HG02571 (cell line): ENCODE results near the gene DNAJC1.

Experiments
- ATAC-seq: cut with Tn5 transposase; IDR thresholded peaks from one replicate; pipeline ENCODE4 v1.9.1; 2021; ENCODE audit warnings: mild to moderate bottlenecking, moderate library complexity; ENCODE audit not compliant: unreplicated experiment

Gene DNAJC1

GRCh38 chr10:21964983-21965665, 38.4 kb downstream of the DNAJC1 start:
- no peak for ATAC-seq

GRCh38 chr10:21962358-21962757, 41.2 kb downstream of the DNAJC1 start:
- ATAC-seq = no peak

- ATAC-seq = no peak
Observed at GRCh38 chr10:21961847-21962246, 41.7 kb downstream of the DNAJC1 start.

- ATAC-seq = no peak
Observed at GRCh38 chr10:21959998-21960397, 43.5 kb downstream of the DNAJC1 start.

GRCh38 chr10:21954690-21955089, 48.8 kb downstream of the DNAJC1 start:
- ATAC-seq = no peak

- ATAC-seq = no peak
Observed at GRCh38 chr10:21954132-21954531, 49.4 kb downstream of the DNAJC1 start.

- no peak for ATAC-seq
Observed at GRCh38 chr10:21953585-21954057, 49.9 kb downstream of the DNAJC1 start.

- ATAC-seq = no peak
Observed at GRCh38 chr10:21950566-21950965, 53.0 kb downstream of the DNAJC1 start.

GRCh38 chr10:21946946-21947345, 56.6 kb downstream of the DNAJC1 start:
- no peak for ATAC-seq

GRCh38 chr10:21944727-21945386, 58.7 kb downstream of the DNAJC1 start:
- ATAC-seq = no peak

- no peak for ATAC-seq
Observed at GRCh38 chr10:21943633-21944265, 59.8 kb downstream of the DNAJC1 start.

GRCh38 chr10:21935439-21936023, 68.0 kb downstream of the DNAJC1 start:
- no peak for ATAC-seq

GRCh38 chr10:21934307-21934706, 69.2 kb downstream of the DNAJC1 start:
- ATAC-seq = no peak

- ATAC-seq = no peak
Observed at GRCh38 chr10:21929070-21929469, 74.5 kb downstream of the DNAJC1 start.

- ATAC-seq = no peak
Observed at GRCh38 chr10:21927631-21928353, 75.7 kb downstream of the DNAJC1 start.

- no peak for ATAC-seq
Observed at GRCh38 chr10:21926949-21927348, 76.6 kb downstream of the DNAJC1 start.

- ATAC-seq = no peak
Observed at GRCh38 chr10:21926358-21926925, 77.1 kb downstream of the DNAJC1 start.

GRCh38 chr10:21925851-21926250, 77.7 kb downstream of the DNAJC1 start:
- ATAC-seq = no peak

- no peak for ATAC-seq
Observed at GRCh38 chr10:21924511-21924910, 79.0 kb downstream of the DNAJC1 start.

- no peak for ATAC-seq
Observed at GRCh38 chr10:21920633-21921032, 82.9 kb downstream of the DNAJC1 start.

GRCh38 chr10:21919906-21920305, 83.6 kb downstream of the DNAJC1 start:
- ATAC-seq = no peak
